AG09309 (cell line): ENCODE measurements around the gene ACAP1.

Source experiments
- DNase-seq: peaks from one replicate; pipeline ENCODE4 v3.0.0-alpha.2; 2010; ENCODE audit warnings: low read depth
- H3K4me3 ChIP-seq: 2 replicates; pipeline ENCODE4 v1.5.1; 2011; ENCODE audit warnings: mild to moderate bottlenecking, low read depth, low read length, moderate library complexity; ENCODE audit not compliant: control insufficient read depth
- TF ChIP-seq, protein P1 (sequence below): IDR thresholded peaks from 2 replicates; pipeline ENCODE4 v1.5.1; 2011; ENCODE audit warnings: mild to moderate bottlenecking, low read depth, low read length, inconsistent platforms; ENCODE audit not compliant: insufficient read depth, control insufficient read depth; ENCODE audit errors: missing control alignments

The ACAP1 gene

GRCh38 chr17:7340179-7340578 lies 3.9 kb downstream of the ACAP1 start:
- DNase-seq, result no peak
- no peak overlapping the region for H3K4me3 ChIP-seq
- TF ChIP-seq, protein P1, sequence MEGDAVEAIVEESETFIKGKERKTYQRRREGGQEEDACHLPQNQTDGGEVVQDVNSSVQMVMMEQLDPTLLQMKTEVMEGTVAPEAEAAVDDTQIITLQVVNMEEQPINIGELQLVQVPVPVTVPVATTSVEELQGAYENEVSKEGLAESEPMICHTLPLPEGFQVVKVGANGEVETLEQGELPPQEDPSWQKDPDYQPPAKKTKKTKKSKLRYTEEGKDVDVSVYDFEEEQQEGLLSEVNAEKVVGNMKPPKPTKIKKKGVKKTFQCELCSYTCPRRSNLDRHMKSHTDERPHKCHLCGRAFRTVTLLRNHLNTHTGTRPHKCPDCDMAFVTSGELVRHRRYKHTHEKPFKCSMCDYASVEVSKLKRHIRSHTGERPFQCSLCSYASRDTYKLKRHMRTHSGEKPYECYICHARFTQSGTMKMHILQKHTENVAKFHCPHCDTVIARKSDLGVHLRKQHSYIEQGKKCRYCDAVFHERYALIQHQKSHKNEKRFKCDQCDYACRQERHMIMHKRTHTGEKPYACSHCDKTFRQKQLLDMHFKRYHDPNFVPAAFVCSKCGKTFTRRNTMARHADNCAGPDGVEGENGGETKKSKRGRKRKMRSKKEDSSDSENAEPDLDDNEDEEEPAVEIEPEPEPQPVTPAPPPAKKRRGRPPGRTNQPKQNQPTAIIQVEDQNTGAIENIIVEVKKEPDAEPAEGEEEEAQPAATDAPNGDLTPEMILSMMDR, result no peak

- TF ChIP-seq, protein P1, result no peak
- DNase-seq, result no peak
These were observed 5.5 kb downstream of the ACAP1 start for GRCh38 chr17:7341842-7342241.

GRCh38 chr17:7343250-7343649 lies 6.9 kb downstream of the ACAP1 start:
- TF ChIP-seq, protein P1, result no peak
- H3K4me3 ChIP-seq, result no peak overlapping the region
- no peak for DNase-seq

More at GRCh38 chr17:7341842-7342241, 5.5 kb downstream of the ACAP1 start:
- H3K4me3 ChIP-seq, result no peak overlapping the region

DNA sequence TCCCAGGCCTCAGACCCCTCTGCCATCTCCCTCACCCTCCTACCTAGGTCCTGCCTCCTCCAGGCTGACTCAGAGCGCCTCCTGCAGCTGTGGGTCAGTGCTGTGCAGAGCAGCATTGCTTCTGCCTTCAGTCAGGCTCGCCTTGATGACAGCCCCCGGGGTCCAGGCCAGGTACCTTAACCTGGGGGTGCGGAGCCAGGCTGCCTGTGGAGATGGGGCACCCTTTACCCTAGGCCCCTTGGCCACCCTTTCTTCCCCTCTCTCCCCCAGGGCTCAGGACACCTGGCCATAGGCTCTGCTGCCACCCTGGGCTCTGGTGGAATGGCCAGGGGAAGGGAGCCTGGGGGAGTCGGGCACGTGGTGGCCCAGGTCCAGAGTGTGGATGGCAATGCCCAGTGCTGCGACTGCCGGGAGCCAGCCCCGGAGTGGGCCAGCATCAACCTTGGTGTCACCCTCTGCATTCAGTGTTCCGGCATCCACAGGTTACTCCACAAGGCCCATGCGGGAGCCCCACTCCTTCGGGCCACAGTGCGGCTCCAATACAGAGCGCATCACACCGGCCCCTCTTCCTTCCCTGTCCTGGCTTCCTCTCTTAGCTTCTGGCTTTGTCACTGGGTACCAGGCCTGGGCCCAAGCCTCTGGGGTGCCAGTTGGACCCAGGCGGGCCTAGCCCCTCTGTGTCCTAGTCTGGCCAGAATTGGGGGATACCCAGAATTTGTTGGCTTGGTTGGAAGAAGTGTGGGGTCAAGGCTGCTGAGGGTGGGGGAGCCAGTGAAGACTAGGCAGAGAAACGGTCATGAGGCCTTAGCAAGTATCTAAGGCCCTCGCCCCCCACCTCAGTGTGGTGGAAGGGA lies 10.7 kb downstream of the ACAP1 start:
- DNase-seq, result no peak
- no peak overlapping the region for H3K4me3 ChIP-seq
- TF ChIP-seq, protein P1, result no peak

- DNase-seq, result no peak
- TF ChIP-seq, protein P1, result no peak
- H3K4me3 ChIP-seq, result no peak overlapping the region
These were observed 11.5 kb downstream of the ACAP1 start for GRCh38 chr17:7347630-7348477.

- TF ChIP-seq, protein P1, result no peak
- no peak for DNase-seq
- H3K4me3 ChIP-seq, result no peak overlapping the region
These were observed 12.3 kb downstream of the ACAP1 start for GRCh38 chr17:7348478-7349242.
